ENCODE data around the gene AKAP8L. TPM values are rescaled to one million over a fixed set of nuclear protein-coding genes. Genes with fewer than 3 reads are reported as not detected.
A peak's percentile ranks its signal among the peaks of the same experiment; 100 is the strongest.

AKAP8L gene
- total and polyA plus RNA-seq, 8 donors, result 32.7 to 239 (median 52.6) TPM

DNA sequence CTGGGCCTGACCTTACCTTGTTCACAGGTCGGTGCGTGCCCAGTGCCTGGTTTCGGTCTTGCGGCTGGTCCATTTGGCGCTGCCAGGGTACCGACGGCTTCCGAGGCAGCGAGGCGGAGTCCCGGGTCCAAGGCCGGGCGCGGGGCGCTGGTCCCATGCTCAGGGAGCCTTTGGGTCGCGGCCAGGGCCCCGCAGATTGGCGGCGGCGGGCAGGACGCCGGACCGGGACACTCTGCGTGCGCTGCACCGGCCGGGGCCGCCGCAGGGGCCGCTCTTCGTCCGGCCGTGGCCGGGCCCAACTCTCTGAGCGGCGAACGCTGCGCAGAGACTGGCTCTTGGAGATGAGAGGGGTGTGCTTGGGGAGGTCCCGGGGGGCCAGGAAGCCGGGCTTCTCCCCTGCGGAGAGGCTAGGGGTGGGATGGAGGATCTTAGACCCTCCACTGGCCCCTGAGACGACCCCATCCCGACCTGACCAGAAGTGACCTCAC lies 34.3 kb upstream of the AKAP8L start:
- Histone ChIP-seq H3K27me3 (peaks cover 0 to 10% (median 0%) of the 10 kb centered on the region in 4 donors), H3K9me3 (no peaks in the 10 kb centered on the region), H3K36me3 (no peaks in the 10 kb centered on the region), H3K4me3 (peak overlapping the region; percentile 16 to 53 (median 32)), H3K4me1 (peaks cover 0 to 14% (median 11%) of the 10 kb centered on the region in 3 donors), H3K27ac (peak overlapping the region in 1 of 4 donors; percentile 10)
- WGBS, 2 donors, result 9 to 12% methylated on average over 41 to 44 of the region's 44 CpGs
- peak in 4 of 6 donors; percentile 40 to 82 (median 70) for DNase-seq
- intact Hi-C loops (cut with DNase I), result no loop called here
- TF ChIP-seq, protein P1, sequence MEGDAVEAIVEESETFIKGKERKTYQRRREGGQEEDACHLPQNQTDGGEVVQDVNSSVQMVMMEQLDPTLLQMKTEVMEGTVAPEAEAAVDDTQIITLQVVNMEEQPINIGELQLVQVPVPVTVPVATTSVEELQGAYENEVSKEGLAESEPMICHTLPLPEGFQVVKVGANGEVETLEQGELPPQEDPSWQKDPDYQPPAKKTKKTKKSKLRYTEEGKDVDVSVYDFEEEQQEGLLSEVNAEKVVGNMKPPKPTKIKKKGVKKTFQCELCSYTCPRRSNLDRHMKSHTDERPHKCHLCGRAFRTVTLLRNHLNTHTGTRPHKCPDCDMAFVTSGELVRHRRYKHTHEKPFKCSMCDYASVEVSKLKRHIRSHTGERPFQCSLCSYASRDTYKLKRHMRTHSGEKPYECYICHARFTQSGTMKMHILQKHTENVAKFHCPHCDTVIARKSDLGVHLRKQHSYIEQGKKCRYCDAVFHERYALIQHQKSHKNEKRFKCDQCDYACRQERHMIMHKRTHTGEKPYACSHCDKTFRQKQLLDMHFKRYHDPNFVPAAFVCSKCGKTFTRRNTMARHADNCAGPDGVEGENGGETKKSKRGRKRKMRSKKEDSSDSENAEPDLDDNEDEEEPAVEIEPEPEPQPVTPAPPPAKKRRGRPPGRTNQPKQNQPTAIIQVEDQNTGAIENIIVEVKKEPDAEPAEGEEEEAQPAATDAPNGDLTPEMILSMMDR (IDR thresholded peaks at IDR 0.05), result peak in 1 of 4 donors; percentile 13
- FAIRE-seq, result no peak
- peak; percentile 37 to 41 (median 38) for ATAC-seq

DNA sequence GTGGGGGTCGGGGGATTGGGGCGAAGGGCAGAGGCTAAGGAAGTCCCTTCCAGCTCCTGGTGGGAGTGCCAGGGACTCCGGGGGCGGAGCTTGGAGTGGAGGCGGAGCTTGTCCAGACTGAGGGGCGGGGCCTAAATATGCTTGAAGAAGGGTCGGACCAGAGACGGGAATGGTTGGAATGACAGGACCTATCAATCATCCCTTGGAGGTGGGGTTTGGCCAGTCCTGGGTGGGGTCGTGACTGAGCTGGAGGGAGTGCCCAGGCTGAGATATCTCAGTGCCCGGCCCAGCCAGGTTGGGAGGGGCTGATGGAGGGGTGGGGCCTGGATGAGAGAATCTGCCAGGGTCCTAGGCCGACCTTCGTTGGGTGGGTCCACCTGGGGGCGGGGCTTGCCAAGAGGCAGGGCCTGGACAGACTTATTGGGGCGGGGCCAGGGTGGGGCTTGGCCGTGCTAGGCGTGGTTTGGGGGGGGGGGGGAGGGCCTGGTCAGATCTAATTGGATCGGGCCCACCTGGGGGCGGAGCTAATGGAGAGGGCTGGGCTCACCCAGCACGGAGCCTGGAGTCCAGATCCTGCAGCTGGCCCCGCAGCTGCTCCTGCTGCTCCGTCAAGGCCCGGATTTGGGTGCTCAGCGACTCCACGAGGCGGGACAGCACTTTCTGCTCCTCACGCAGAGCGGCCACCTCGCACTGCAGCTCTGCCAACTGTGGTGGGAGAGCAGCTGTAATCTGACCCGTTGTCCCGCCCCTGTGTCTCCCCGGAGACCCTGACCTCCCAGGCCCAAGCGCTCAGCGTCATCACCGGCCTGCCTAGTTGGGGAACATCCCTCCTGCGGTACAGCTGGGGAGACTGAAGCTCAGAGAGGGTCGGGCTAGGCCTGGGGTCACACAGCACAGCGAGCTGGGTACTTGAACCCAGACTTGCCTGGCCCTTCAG lies 33.6 kb upstream of the AKAP8L start:
- no peaks in the 10 kb centered on the region for H3K36me3 ChIP-seq
- intact Hi-C loops (cut with DNase I), result no loop called here
- peaks cover 0 to 8% (median 0%) of the 10 kb centered on the region in 4 donors for H3K27me3 ChIP-seq
- H3K27ac ChIP-seq, result peak overlapping the region in 1 of 4 donors; percentile 16
- TF ChIP-seq, protein P1 (IDR thresholded peaks at IDR 0.05), result no peak
- peak overlapping the region; percentile 16 to 53 (median 32) for H3K4me3 ChIP-seq
- FAIRE-seq (no peak), DNase-seq (peak; percentile 83 to 96 (median 85)), ATAC-seq (peak; percentile 62 to 75 (median 68))
- WGBS, 2 donors, result 3 to 8% methylated on average over 28 to 37 of the region's 37 CpGs
- peaks cover 0 to 14% (median 11%) of the 10 kb centered on the region in 3 donors for H3K4me1 ChIP-seq
- H3K9me3 ChIP-seq, result no peaks in the 10 kb centered on the region

DNA sequence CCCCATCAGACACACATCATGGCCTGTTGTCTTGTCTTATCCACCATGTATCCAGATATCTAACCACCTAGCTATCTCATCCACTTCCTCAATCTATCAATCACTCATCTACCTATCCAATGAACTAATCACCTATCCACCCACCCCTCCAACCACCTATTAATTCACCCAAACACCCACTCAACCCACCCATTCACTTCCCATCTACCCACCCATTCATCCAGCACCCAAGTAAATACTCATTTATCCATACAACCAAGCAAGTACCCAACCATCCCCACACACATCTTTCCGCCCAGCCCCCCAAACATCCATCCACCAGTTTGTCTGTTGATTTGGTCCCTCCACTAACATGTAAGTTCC lies 31.7 kb upstream of the AKAP8L start:
- H3K27ac ChIP-seq, result peak overlapping the region; percentile 2 to 46 (median 33)
- ATAC-seq (no peak), DNase-seq (no peak), FAIRE-seq (no peak)
- no peaks in the 10 kb centered on the region for H3K9me3 ChIP-seq
- 87 to 88% methylated on average over 1 of the region's 1 CpG for WGBS, 2 donors
- TF ChIP-seq, protein P1 (IDR thresholded peaks at IDR 0.05), result no peak
- H3K4me3 ChIP-seq, result no peak overlapping the region
- no peaks in the 10 kb centered on the region for H3K36me3 ChIP-seq
- no peaks in the 10 kb centered on the region for H3K27me3 ChIP-seq
- H3K4me1 ChIP-seq, result peaks cover 0 to 14% (median 11%) of the 10 kb centered on the region in 3 donors
- intact Hi-C loops (cut with DNase I), result no loop called here

DNA sequence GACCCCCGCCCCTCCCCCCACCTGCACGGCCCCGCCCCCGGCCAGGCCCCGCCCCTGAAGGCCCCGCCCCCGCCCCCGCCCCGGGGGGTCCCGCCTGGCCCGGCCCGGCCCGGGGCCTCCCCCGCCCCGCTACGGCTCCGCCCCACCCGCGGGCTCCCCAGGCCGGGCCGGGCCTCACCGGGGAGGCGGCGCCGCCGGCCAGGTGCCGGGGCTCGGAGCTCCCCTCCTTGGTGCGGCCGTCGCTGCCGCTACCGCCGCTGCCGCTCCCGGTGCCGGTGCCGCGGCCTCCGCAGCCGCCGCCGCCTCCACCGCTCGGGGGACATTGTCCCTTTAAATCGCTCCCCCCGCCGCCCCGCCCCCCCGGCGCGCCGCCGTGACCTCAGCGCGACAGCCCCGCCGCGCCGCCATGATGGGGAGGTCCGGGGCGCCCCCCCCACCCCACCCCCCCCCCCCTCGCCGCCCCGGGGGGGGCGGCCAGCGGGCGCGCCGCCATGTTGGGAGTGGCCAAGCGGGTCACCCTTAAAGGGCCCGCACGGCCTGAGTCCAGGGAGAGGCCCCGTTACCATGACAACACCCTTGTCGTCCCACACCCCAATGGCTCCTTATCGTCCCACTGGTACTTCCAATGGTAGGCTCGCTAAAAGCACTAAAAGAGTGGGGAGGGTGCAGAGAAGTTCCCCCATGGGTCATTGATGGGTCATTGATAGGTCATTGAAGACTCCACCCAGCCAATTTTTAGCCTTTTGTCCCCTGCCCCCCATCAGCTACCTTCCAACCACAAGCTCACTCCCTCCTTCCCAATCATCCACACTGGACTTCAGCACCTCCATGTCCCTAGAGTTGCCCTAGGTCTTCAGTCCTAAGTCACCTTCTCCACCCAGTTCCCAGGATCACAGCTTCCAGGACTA lies 31.1 kb upstream of the AKAP8L start, which contains the start of gene WIZ:
WIZ (minus strand) TSS at position 337 of the 908 bp plus-strand sequence. CDS start 1,649 bp downstream, outside the sequence.
- no peak for FAIRE-seq
- Histone ChIP-seq H3K9me3 (no peaks in the 10 kb centered on the region), H3K27me3 (no peaks in the 10 kb centered on the region), H3K36me3 (no peaks in the 10 kb centered on the region), H3K4me1 (peaks cover 0 to 14% (median 11%) of the 10 kb centered on the region in 3 donors), H3K4me3 (peak within 1 kb of the TSS; percentile 59 to 79 (median 74)), H3K27ac (peak within 1 kb of the TSS; percentile 2 to 46 (median 33))
- TF ChIP-seq, protein P1 (IDR thresholded peaks at IDR 0.05), result no peak
- ATAC-seq, result peak; percentile 36 to 75 (median 47)
- 1 to 4% methylated on average over 11 to 65 of the region's 77 CpGs for WGBS, 2 donors
- intact Hi-C loops (cut with DNase I), result no loop called here
- DNase-seq, result peak; percentile 81 to 94 (median 92)
